Activated CD4-positive, alpha-beta T cell treated with anti-CD3 and anti-CD28 coated beads, Interleukin-2, amount 10 ng/mL, durations not matched to agents 24 days and 14 days (primary cell): ENCODE results near the gene APOLD1. TPM values are rescaled to one million over a fixed set of nuclear protein-coding genes. Genes with fewer than 3 reads are reported as not detected.
"Not testable (repeated sequence)": the region's sequence is repeated elsewhere in the genome, so short reads cannot be mapped to it uniquely, and the experiment has no call there.

Experiments
- DNase-seq: peaks from one replicate; pipeline ENCODE4 v3.0.0; 2022
- H3K27ac Mint-ChIP-seq: one replicate; pipeline ENCODE4 v1.8.0; 2022; ENCODE audit warnings: mild to moderate bottlenecking, mixed read lengths
- H3K27me3 Mint-ChIP-seq: one replicate; pipeline ENCODE4 v1.8.0; 2022; ENCODE audit warnings: mixed read lengths
- H3K36me3 Mint-ChIP-seq: one replicate; pipeline ENCODE4 v1.8.0; 2022; ENCODE audit warnings: low read depth, mild to moderate bottlenecking, mixed read lengths
- H3K4me1 Mint-ChIP-seq: one replicate; pipeline ENCODE4 v1.8.0; 2021; ENCODE audit warnings: mixed read lengths
- H3K4me3 Mint-ChIP-seq: one replicate; pipeline ENCODE4 v1.8.0; 2022; ENCODE audit warnings: mild to moderate bottlenecking, moderate library complexity, mixed read lengths
- H3K9me3 Mint-ChIP-seq: one replicate; pipeline ENCODE4 v1.8.0; 2021; ENCODE audit warnings: mixed read lengths
- intact Hi-C: fragments of 100-400 bp; cut with micrococcal nuclease; formaldehyde crosslinking; loops from one replicate; pipeline ENCODE4 v1.15.1; 2023
- total RNA-seq: library from RNA; stranded (reverse); gene quantifications from 2 replicates; pipeline ENCODE4 v1.2.3, GENCODE V29; 2022

APOLD1 gene
- total RNA-seq, 1 donor from 2014 or later: 5.2 TPM

DNA sequence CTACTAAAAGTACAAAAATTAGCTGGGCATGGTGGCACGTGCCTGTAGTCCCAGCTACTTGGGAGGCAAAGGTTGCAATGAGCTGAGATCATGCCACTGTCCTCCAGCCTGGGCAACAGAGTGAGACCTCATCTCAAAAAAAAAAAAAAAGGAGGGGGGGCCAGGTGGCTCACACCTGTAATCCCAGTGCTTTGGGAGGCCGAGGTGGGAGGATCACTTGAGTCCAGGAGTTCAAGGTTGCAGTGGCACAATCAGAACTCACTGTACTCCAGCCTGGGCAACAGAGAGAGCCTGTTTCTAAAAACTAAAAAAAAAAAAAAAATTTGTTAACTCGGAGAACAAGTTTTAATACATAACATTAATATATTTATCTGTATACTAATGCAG lies 22.1 kb downstream of the APOLD1 start:
- Mint-ChIP-seq H3K4me1 (peaks cover 52% of the 10 kb centered on the region), H3K4me3 (peak overlapping the region; percentile 18), H3K27ac (peak overlapping the region; percentile 88)
- H3K9me3 Mint-ChIP-seq, H3K27me3 Mint-ChIP-seq, DNase-seq, intact Hi-C loops, H3K36me3 Mint-ChIP-seq: not testable (repeated sequence)

DNA sequence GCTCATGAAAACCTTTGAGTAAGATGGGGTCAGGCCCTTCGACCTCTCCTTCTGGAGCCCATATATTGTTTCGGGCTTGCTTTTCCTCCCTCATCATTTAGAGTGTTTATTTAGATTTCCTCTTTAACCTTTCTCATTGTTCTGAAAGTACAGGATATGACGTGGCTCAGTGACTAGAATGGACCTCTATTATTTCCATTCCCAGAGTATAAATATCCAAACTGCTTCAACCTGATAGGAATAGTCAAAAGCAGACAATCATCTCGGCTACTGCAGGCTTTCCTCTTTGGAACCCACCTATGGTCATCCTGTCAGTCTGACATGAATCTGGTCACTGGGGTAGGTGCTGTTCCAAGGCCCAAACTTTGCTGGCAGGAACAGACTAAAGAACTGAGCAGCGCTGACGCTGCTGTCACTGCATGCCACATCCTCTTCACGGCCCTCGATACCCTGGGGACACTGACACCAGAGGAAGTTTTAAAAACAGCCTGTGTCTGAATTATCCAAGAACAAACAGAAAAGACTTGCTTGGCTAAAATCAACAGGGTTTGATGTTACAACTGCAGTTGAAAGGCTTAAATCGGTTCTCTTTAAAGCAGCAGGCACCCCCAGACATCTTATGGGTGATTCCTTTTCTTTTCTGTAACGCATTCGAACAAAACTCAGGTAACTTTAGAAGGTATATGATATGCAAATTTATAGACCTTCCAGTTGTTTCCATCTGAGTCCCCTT lies 22.7 kb downstream of the APOLD1 start:
- intact Hi-C loops: loop anchor here (1.0 kb wide), 1 partner anchor 20 kb away; no protein-coding TSS in a partner anchor
- H3K9me3 Mint-ChIP-seq: no peaks in the 10 kb centered on the region
- peak overlapping the region; percentile 64 for H3K4me3 Mint-ChIP-seq
- peaks cover 54% of the 10 kb centered on the region for H3K4me1 Mint-ChIP-seq
- peak overlapping the region; percentile 93 for H3K27ac Mint-ChIP-seq
- H3K27me3 Mint-ChIP-seq: no peaks in the 10 kb centered on the region
- peaks cover 2% of the 10 kb centered on the region for H3K36me3 Mint-ChIP-seq
- peak; percentile 90 for DNase-seq

DNA sequence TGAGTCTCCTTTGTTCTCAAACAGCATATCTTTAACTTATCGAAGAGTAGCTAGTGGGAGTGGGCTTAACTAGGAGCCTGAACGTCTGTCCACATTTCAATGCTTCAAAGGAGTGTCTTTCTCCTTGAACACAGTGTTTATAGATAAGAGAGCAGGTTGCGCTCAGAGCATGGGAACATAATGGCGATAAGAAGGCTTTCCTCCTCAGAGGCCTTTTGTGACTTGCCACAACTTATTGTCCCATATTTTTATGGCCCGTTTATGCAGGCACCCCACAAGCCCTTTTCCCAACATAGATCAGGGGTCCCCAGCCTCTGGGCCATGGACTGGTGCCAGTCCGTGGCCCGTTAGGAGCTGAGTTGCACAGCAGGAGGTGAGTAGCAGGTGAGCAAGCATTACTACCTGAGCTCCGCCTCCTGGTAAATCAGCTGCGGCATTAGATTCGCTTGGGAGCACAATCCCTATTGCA lies 25.1 kb downstream of the APOLD1 start:
- H3K4me3 Mint-ChIP-seq: no peak overlapping the region
- intact Hi-C loops: loop anchor here (5.0 to 10.0 kb wide), 2 partner anchors 83 to 364 kb away; no protein-coding TSS in a partner anchor
- H3K36me3 Mint-ChIP-seq: peaks cover 18% of the 10 kb centered on the region
- H3K27ac Mint-ChIP-seq: no peak overlapping the region
- no peaks in the 10 kb centered on the region for H3K9me3 Mint-ChIP-seq
- H3K4me1 Mint-ChIP-seq: peaks cover 53% of the 10 kb centered on the region
- H3K27me3 Mint-ChIP-seq: no peaks in the 10 kb centered on the region
- DNase-seq: no peak

DNA sequence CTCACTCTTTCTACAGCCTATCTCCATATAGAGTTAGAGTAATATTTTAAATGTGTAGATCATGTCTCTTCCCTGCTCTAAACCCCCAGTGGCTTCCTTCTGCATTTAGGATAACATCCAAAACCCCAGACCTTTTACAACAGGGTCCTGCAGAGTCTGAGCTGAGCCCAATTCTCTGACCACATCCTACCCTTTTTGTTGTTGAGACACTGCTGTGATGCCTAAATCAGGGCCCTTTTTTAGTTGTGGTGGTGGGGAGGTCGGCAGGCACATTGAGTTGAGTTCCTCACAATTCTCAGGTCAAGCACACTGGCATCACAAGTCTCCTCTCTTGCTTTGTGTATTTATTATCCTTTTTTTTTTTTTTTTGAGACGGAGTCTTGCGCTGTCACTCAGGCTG lies 25.9 kb downstream of the APOLD1 start:
- H3K4me3 Mint-ChIP-seq: no peak overlapping the region
- no peaks in the 10 kb centered on the region for H3K9me3 Mint-ChIP-seq
- peaks cover 26% of the 10 kb centered on the region for H3K36me3 Mint-ChIP-seq
- intact Hi-C loops: loop anchor here (5.0 to 10.0 kb wide), 2 partner anchors 84 to 363 kb away; no protein-coding TSS in a partner anchor
- peaks cover 55% of the 10 kb centered on the region for H3K4me1 Mint-ChIP-seq
- no peaks in the 10 kb centered on the region for H3K27me3 Mint-ChIP-seq
- no peak for DNase-seq
- no peak overlapping the region for H3K27ac Mint-ChIP-seq

GRCh38 chr12:12812174-12812573 lies 26.7 kb downstream of the APOLD1 start:
- Mint-ChIP-seq H3K36me3 (peaks cover 33% of the 10 kb centered on the region), H3K27me3 (no peaks in the 10 kb centered on the region), H3K27ac (no peak overlapping the region), H3K4me1 (peaks cover 57% of the 10 kb centered on the region), H3K4me3 (no peak overlapping the region), H3K9me3 (no peaks in the 10 kb centered on the region)
- no peak for DNase-seq
- intact Hi-C loops: loop anchor here (5.0 to 10.0 kb wide), 2 partner anchors 85 to 363 kb away; no protein-coding TSS in a partner anchor

DNA sequence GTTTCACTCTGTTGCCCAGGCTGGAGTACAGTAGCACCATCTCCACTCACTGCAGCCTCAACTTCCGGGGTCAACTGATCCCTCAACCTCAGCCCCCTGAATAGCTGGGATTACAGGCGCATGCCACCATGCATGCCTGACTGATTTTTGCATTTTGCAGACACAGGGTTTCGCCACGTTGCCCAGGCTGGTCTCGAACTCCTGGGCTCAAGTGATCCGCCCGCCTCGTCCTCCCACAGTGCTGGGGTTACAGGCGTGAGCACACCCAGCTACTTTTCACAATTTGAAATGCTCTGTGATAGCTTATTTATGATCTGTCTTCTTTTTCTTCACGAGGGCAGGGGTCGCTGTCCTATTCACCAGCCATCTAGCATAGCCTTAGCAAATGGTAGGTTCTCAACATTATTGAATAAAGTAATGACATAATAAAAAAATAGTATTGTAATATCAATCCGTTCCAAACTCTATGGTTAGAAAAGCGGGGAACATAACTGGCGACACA lies 27.2 kb downstream of the APOLD1 start:
- no peaks in the 10 kb centered on the region for H3K27me3 Mint-ChIP-seq
- no peak overlapping the region for H3K27ac Mint-ChIP-seq
- peaks cover 54% of the 10 kb centered on the region for H3K4me1 Mint-ChIP-seq
- H3K36me3 Mint-ChIP-seq: peaks cover 33% of the 10 kb centered on the region
- intact Hi-C loops: loop anchor here (1.0 to 10.0 kb wide), 4 partner anchors 8 to 362 kb away; no protein-coding TSS in a partner anchor
- no peaks in the 10 kb centered on the region for H3K9me3 Mint-ChIP-seq
- peak overlapping the region; percentile 93 for H3K4me3 Mint-ChIP-seq
- no peak for DNase-seq

DNA sequence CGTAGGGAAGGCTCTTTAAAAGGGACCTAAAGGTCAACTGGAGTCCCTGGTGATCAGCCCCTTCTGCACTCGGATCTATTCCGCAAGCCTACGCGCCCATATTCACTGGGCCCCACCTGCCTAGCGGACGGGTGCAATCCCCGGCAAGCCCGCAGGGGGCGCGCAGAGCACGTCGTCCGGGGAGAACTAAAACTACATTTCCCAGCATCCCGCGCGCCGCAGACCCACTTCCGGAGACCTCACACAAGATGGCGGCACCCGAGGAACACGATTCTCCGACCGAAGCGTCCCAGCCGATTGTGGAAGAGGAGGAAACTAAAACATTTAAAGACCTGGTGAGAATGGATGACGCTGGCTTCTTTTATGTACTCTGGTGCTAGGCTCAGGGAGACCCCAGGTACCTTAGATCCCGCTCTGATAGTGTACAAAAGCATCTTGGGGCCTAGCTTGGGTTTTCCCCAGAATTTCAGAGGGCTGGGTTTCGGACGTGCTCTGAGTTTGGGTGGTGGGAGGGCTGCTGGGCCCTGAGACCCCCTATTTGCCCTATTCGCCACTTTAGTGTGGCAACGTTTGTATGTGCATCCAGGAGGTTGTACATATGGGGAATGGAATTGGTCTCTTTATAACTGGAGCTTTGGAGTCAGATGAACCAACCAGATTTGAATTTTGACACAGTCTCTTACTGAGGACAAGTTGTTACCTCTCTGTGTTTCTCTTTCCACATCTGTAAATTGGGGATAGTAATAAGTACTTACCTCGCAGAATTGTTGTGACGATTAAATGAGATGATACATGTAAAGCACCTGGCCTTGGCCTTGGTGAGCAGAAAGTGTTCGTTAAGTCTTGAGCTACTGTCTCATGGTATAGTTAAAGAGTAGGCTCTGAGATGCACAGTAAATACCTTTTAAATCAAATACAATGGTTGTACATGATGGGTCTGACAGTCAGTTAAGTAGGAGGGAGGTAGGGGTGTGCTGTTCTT lies 28.0 kb downstream of the APOLD1 start, which contains the start of gene DDX47:
Gene DDX47, plus strand, starts transcription at position 227 of the 982 bp plus-strand sequence. Its CDS starts 22 bp downstream, at position 249.
- Mint-ChIP-seq H3K27ac (peak within 1 kb of the TSS; percentile 96), H3K4me1 (peaks cover 48% of the 10 kb centered on the region), H3K27me3 (no peaks in the 10 kb centered on the region), H3K4me3 (peak within 1 kb of the TSS; percentile 93), H3K9me3 (no peaks in the 10 kb centered on the region), H3K36me3 (peaks cover 33% of the 10 kb centered on the region)
- intact Hi-C loops: loop anchor here (1.0 to 10.0 kb wide), 4 partner anchors 9 to 361 kb away; no protein-coding TSS in a partner anchor
- peak; percentile 99 for DNase-seq

DNA sequence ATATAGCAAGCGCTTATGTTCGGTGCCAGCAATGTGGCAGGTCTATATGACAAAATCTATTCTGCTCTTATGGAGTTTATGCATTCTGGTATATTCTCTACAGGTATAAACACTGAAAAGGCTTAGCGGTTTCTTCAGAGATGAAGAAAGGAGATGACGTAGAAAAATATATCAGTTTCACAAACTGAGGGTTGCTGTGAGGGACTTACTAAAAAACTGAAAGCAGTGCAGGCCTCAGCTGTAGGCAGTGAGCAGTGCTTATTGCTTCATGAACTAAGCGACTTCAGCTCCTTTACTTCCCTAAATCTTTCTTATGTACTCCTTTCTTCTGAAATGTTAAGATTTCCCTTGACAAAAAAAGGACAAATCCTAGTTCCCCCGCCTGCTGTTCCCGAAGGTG lies 32.2 kb downstream of the APOLD1 start:
- no peak overlapping the region for H3K27ac Mint-ChIP-seq

GRCh38 chr12:12818701-12819100 lies 33.2 kb downstream of the APOLD1 start:
- peaks cover 43% of the 10 kb centered on the region for H3K4me1 Mint-ChIP-seq
- intact Hi-C loops: loop anchor here (10.0 kb wide), 1 partner anchor 356 kb away; no protein-coding TSS in a partner anchor
- H3K4me3 Mint-ChIP-seq: no peak overlapping the region
- H3K27ac Mint-ChIP-seq: no peak overlapping the region
- DNase-seq: no peak
- no peaks in the 10 kb centered on the region for H3K9me3 Mint-ChIP-seq
- H3K36me3 Mint-ChIP-seq: peaks cover 61% of the 10 kb centered on the region
- no peaks in the 10 kb centered on the region for H3K27me3 Mint-ChIP-seq

More for the DNA sequence above, 32.2 kb downstream of the APOLD1 start:
- H3K27me3 Mint-ChIP-seq: no peaks in the 10 kb centered on the region
- H3K4me1 Mint-ChIP-seq: peaks cover 49% of the 10 kb centered on the region
- intact Hi-C loops: loop anchor here (10.0 kb wide), 1 partner anchor 357 kb away; no protein-coding TSS in a partner anchor
- DNase-seq: no peak
- H3K36me3 Mint-ChIP-seq: peaks cover 59% of the 10 kb centered on the region
- H3K4me3 Mint-ChIP-seq: no peak overlapping the region
- no peaks in the 10 kb centered on the region for H3K9me3 Mint-ChIP-seq

DNA sequence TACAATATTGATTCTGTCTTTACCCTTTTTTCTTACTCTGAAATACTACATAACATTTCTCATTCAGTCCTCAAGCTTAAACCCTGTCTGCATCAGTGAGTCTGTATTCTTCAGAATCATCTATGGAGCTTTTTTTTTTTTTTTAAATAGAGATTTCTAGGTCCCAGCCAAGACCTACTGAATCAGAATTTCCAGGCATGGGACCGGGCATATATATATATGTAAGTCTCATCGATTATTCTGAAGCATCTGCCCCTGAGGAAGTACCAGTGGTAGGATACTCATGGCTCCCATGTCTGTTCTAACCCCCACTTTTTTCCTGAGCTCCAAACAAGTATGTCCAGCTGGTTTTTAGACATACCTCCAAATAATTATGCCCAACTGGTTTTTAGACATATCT lies 33.8 kb downstream of the APOLD1 start:
- DNase-seq: no peak
- H3K27me3 Mint-ChIP-seq: no peaks in the 10 kb centered on the region
- peaks cover 40% of the 10 kb centered on the region for H3K4me1 Mint-ChIP-seq
- H3K27ac Mint-ChIP-seq: no peak overlapping the region
- intact Hi-C loops: loop anchor here (10.0 kb wide), 1 partner anchor 356 kb away; no protein-coding TSS in a partner anchor
- H3K9me3 Mint-ChIP-seq: no peaks in the 10 kb centered on the region
- peaks cover 60% of the 10 kb centered on the region for H3K36me3 Mint-ChIP-seq
- no peak overlapping the region for H3K4me3 Mint-ChIP-seq

DNA sequence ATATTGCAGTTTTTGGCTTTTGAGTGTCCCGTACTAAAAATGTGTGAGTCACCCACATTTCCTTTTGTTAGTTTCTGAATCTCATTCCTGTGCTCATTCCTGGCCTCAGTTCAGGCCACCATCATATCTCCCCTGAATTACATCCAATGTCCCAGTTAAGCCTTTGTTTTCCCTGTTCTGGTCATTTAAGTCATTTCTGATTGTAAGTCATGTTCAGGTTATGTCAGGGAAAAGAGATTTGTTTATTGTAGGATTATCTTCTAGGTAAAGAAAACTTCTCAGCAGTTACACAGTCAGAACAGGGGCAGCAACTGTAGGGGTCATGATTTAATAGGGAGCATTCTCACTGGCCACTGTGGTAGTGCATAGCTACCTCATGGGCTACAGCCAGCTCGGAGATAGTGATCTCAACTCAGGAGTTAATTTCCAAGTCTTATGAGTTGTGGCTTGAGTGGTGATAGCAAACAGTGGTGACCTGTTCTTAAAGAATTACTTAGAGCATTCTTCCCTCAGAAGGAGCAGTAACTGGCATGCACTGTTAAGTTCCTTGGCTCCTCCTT lies 34.4 kb downstream of the APOLD1 start:
- no peaks in the 10 kb centered on the region for H3K27me3 Mint-ChIP-seq
- DNase-seq: no peak
- no peak overlapping the region for H3K4me3 Mint-ChIP-seq
- H3K4me1 Mint-ChIP-seq: peaks cover 34% of the 10 kb centered on the region
- peaks cover 59% of the 10 kb centered on the region for H3K36me3 Mint-ChIP-seq
- no peak overlapping the region for H3K27ac Mint-ChIP-seq
- intact Hi-C loops: loop anchor here (10.0 kb wide), 1 partner anchor 355 kb away; no protein-coding TSS in a partner anchor
- no peaks in the 10 kb centered on the region for H3K9me3 Mint-ChIP-seq

GRCh38 chr12:12820376-12820775 lies 34.9 kb downstream of the APOLD1 start:
- DNase-seq, H3K27me3 Mint-ChIP-seq, intact Hi-C loops, H3K9me3 Mint-ChIP-seq, H3K4me3 Mint-ChIP-seq, H3K27ac Mint-ChIP-seq: not testable (repeated sequence)
- peaks cover 60% of the 10 kb centered on the region for H3K36me3 Mint-ChIP-seq
- peaks cover 32% of the 10 kb centered on the region for H3K4me1 Mint-ChIP-seq

- no peaks in the 10 kb centered on the region for H3K27me3 Mint-ChIP-seq
- H3K27ac Mint-ChIP-seq: no peak overlapping the region
- H3K4me3 Mint-ChIP-seq: no peak overlapping the region
- H3K9me3 Mint-ChIP-seq: no peaks in the 10 kb centered on the region
- intact Hi-C loops: no loop called here
- peaks cover 17% of the 10 kb centered on the region for H3K4me1 Mint-ChIP-seq
- DNase-seq: no peak
- H3K36me3 Mint-ChIP-seq: peaks cover 55% of the 10 kb centered on the region
Measured at GRCh38 chr12:12821975-12822374, 36.5 kb downstream of the APOLD1 start.
